Skin of body (tissue), 2 donors: Measurements from ENCODE around the gene HDAC10. TPM values are rescaled to one million over a fixed set of nuclear protein-coding genes. Genes with fewer than 3 reads are reported as not detected.
A peak's percentile ranks its signal among the peaks of the same experiment; 100 is the strongest.

ENCODE experiments used
- DNase-seq: peaks from one replicate; lab custom pipeline; 2025; lab: John Stamatoyannopoulos, UW
- total RNA-seq: library from RNA; depleted of rRNA; stranded (reverse); fragments of >200 nt; gene quantifications from one replicate; pipeline ENCODE4 v1.2.3, GENCODE V29; 2014

Gene HDAC10
- total RNA-seq, 1 donor from 2014 or later, result 13.1 TPM

DNA sequence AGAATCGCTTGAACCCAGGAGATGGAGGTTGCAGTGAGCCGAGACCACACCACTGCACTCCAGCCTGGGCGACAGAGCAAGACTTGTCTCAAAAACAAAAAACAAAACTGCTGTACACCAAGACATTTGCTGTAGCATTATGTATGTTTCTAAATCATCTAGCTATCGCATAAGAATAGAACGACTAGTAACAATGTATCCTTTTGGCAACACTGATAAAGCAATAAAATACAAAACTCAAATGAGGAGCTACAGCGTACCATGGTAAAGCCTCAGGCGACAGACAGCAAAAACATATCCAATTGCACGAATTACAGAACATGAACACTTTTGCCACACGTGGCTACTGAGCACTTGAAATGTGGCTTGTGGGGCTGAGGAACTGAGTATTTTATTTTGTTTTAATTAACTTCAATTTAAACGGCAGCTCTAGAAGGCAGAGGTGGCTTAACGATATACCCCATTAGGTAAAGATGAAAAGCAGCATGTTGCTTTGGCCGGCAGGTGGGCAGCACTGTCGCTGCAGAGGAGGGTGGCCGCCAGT lies 8.6 kb downstream of the HDAC10 start:
- DNase-seq, result no peak

DNA sequence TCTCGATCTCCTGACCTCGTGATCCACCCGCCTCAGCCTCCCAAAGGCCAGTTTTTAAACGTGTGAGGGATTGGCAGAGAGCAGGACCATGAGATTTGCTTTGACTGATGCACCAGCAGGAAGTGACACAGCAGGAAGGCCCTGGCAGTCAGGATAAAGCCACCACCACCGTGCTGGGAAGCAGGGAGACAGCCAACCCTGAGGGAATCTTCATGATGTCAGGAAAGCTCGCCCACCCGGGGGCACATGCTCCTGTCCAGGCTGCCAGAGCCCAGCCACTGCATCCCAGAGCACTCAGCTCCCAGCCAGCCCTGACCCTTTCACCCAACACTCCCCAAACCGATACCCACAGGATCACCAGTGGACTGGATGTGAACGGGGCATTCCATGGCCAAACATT lies 12.3 kb downstream of the HDAC10 start:
- DNase-seq, result no peak

DNA sequence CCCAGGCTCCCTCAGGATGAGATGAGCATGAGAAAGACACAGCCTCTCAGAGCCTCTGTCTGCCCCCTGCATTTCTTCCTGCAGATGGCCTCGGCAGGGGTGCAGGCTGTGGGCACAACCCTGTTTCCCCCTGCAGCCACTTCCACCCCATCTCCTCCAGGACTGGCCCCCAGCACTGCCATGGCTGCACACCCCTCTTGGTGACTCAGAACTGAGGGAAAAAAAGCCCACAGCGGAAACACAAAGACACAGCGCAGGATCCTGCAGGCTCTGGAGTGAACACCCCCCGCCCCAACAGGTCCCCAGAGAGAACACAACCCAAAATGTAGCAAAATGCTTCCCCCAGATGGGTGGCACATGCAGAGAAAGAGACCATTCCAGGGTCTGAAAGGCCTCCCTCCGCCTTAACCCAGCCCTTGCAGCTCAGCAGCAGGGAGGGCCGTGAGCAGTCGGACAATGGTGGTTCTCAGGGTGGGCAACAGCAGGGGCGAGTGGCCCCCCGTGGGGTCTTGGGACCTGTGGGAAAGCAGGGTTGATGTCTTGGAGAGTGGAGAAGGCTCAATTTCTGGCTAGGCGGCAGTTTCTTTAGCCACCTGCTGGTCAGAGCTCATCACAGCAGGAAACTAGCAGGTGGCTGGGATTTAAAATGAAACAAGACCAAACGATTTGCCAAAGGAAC lies 14.2 kb downstream of the HDAC10 start:
- no peak for DNase-seq

DNA sequence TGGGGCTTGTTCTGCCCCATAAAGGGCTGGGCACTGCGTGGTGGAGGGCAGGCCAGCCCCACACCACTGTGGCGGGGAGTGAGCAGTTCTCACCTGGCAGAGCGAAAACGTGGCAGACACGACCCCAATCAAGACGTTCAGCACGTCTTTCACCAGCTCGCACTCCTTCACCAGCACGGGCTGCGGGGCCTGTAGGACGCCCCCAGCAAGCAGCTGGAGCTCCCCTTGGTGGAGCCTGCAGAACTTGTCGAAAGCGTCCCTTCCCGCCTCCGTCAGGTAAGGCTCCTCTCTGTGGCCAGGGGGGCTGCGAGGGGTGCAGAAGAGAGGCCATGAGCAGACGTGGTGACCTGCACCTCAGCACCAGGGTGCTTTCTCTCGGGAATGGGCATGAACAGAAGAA lies 17.8 kb downstream of the HDAC10 start:
- DNase-seq, result no peak

DNA sequence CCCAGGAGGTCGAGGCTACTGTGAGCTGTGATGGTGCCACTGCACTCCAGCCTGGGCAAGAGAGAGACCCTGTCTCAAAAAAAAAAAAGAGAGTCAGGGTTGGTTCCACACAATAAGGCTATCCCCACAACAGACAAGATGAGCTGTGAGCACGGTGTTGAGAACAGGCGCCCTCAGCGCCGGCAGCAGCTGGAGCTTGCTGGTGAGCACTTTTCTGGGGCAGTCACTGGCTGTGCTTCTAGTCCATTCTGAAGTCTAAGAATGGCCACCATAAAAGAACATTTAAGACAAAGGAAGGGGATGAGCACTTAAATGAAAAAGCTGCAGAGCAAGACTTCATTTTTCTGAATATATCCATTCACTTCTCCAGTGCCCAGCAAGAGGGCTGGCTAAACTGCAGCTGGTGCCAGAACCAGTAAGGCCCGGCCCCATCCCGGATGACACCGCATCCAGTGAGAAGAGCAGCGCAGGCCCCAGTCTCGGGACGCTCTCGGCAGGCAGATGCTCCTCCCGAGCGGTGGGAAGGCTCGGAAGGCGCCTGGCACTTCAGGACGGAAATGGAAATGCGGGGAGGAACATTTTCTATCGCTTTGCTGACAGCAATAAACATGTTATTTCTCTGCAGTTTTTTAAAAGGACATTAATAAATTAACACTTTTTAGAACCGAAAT lies 18.4 kb downstream of the HDAC10 start:
- DNase-seq, result no peak

DNA sequence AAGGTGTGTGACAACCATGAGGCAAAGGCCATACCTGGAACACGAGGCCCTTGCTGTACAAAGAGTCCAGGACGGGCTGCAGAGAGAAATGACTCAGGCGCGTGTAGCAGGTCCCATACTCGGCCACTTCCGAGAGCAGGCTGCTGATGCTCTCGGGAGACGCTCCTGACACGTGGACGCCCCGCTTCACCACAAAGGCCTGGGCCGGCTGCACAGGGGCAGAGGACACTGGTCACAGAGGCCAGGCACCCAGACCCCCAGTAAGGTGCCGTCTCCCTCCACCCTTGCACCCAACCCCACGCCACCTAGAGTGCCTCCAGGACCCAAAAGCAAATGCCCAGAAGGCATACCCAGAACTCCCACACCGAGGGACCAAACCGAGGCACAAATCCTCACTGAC lies 21.7 kb downstream of the HDAC10 start:
- DNase-seq, result no peak

DNA sequence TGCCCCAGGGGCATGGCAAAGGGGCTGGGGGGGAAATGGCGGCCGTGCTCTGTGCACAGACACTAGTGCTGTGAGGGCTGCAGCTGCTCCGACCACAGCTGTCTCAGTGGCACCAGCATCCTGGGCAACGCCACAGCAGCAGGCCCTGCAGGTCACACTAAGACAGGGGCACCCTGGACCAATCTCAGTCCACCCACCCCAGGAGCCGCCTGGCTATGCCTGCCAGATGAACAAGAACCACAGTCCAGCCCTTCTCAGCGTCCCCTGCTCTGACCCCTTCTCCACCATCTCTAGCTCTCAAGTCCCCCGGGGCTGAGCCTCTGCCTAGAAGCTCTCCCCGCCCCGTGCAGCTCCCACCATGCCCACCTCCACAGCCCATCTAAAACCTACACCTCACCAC lies 22.7 kb downstream of the HDAC10 start:
- DNase-seq, result no peak

DNA sequence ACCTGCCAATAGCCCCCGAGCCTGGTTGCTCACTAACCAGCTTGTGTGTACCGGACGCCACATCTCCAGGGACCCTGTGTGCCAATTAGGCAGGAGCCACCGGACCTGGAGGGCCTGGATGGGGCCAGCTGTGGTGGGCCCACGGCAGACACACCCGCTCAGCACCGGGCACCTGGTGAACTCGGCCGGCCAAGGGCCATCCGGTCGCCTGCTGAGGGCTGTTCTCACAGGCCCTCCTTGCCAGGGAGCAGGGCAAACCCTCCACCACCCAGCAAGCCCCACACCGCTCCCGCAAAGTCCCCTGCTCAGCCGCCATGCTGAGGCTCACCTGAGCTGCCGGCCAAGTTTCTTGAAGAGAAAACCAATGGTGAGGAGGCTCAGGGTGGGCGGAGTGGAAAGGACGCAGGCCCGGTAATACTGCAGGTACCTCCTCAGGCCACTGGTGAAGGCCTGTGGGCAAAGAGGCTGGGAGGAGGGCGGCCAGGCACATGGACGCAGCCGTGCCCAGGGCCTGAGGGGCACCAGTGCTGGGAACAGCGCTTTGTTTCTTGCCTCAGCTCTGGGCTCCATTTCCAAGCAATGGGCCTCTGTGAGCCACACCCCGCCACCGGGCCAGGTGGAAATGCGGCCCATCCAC lies 23.4 kb downstream of the HDAC10 start:
- DNase-seq, result no peak

DNA sequence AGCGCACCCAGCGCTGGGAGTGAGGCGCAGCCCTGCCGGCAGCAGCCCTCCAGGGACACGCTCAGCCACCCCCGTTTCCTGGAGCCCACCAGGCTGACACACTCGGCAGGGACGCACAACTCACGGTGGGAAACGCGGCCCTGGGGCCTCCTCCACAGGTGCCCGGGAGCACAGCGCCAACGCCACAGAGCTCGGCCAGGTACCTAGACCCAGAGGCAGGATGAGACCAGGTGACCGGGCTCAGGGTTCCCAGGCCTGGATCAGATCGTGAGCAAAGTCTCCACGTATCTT lies 24.2 kb downstream of the HDAC10 start:
- DNase-seq, result no peak

DNA sequence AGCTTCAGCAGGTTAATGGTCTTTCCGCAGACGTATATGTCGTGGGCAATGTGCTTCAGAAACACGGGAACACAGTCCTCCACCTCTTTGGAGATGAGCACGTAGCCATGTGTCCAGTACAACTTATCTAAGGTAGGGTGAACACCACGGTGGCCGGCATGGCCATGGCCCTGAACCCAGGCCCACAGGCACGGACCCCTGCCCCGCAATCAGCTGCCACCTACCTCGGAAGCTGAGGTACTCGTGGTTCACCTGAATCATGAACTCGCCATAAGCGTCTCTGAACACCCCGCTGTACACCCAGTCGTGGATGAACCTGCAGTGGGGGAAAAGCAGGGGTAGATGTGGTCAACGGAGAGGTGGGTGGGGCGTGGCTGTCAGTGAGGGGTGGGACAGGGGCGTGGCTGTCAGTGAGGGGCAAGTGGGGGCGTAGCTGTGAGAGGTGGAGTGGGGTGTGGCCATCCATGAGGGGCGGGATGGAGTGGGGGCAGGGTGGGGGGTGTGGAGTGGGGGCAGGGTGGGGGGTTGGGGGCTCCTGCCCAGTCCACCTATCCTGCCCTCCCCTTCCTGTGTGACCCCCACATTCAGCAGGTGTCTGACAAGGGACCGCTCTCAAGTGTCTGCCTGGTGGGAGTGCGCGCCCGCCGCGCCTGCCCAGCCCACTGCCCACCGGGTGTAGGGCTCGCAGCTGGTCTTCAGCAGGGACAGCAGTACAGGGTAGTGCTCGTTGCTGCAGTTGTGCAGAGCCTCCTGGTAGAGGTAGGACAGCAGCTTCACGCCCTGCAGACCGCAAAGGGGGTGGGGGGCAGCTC lies 24.8 kb downstream of the HDAC10 start:
- DNase-seq, result no peak

DNA sequence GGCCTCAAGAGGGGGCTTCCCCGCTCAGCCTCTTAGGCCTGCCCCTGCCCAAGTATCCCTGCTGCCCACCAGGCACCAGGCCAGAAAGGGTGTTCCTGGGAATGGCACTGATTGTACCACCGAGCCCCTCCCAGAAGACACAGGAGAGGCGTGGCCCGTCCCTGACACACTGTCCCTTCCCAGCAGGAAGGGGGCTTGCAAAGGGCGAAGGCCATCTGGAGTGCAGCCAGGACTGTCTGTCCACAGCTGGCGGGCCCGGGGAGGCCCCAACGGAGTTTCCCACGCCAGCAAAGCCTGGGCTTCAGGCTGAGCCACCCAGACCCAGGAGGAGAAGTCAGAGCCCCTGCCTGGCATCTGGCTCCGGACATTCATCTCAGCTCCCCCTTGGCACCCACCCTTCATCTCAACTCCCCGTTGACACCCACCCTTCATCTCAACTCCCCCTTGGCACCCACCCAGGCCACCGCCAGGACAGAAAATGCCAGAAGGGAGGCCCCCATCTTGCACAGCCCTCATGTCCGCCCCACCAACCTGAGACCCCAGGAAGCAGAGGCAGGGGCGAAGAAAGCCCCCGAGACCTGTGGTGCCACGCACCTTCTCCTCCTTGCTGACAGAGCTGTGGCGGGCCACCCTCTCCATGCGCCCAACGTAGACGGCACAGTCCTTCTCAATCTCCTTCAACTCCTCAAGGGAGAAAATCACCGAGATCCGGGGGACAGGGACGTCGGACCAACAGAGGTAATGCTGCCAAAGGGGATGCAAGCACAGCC lies 25.7 kb downstream of the HDAC10 start:
- no peak for DNase-seq

DNA sequence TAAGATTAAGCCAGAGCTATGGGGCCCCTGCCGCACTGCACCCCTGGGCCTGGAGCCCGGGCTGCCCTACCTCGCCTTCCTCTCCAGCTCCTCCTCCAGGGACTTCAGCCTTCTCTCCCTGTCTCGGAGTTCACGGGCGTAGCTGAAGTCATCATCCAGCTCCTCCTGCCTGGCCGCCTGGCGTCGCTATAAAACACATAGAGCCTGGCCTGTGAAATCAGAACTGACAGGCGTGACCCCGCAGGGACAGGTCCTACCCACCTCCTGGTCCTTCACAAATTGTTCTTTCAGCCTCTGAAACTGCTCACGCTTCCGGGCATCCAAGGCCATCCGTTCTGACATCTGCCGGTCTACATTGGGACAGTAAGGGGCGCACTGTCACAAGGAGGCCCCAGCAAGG lies 27.0 kb downstream of the HDAC10 start:
- DNase-seq, result no peak

DNA sequence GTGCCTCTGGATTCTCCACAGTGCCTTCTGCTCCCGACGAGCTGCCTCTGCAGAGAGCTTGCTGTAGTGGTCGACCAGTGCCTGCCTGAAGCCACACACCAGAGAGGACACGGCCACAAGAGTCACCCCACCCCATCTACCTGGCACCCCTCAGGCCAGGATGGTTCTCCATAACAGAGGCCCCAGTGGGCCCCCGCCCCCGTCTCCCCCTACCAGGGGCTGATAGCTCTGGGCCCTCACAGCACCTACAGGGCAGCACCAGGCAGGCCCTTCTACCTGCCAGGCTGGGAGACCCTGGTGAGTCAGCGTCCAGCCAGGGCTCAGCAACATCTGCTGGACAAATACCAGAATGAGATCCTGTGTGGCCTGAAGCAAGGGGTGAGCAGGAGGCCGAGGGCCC lies 28.6 kb downstream of the HDAC10 start:
- no peak for DNase-seq

DNA sequence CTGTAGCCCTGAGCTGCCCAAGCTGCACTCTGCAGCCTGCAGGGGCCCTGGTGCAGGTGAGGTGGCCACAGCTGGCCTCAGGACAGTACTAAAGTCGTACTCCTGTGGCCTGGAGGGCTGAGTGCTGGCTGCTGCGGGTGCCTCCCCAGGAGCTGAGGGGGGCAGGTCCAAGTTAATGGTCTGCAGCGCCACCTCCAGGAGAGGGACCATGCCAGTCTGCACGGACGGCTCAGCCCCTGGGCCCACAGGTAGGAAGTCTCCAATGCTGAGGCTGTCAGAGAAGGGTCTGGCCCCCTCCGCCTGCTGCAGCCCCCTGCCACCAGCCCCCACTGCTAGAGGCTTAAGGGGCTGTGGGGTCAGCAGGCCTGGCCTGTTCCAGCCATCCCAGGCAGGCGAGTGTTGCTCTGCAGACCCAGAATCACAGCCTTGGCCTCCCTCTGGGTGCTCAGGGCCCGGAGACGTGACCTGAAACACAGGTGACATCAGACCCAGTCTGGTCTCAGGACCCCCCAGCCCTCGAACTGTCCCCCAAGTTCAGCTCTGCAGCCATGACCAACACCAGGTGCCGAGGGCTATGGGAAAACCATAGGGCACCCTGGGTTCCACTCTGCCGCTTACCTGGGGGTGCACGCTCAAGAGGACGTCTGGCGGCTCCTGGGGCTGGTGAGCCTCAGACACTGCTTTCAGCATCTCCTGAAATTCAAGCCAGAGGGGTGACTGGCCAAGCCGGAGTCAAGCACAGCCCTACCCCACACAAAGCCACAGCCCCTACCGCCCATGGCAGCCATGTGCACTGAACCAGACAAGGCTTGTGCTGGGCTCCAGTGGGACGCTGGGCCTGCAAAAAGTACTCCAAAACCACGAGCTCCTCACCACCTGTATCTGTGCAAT lies 29.4 kb downstream of the HDAC10 start:
- no peak for DNase-seq

DNA sequence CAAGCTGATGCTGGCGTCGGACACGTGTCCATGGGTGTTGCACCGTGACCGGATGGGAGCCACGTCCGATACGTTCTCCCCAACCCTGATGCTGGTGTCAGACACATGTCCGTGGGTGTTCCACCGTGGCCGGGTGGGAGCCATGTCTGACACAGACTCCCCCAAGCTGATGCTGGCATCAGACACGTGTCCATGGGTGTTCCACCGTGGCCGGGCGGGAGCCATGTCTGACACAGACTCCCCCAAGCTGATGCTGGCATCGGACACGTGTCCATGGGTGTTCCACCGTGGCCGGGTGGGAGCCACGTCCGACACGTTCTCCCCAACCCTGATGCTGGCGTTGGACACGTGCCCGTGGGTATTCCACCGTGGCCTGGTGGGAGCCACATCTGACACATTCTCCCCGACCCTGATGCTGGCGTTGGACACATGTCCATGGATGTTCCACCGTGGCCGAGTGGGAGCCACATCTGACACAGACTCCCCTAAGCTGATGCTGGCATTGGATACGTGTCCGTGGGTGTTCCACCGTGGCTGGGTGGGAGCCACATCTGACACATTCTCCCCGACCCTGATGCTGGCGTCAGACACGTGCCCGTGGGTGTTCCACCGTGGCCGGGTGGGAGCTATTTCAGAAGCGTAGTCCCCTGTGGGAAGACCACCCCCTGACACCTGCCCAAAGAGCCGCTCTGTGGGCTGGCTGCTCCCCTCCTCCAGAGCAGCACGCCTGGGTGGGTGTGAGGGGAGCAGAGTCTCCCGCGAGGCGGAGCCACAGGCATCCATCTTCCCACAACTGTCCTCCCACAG lies 30.3 kb downstream of the HDAC10 start:
- DNase-seq, result no peak

DNA sequence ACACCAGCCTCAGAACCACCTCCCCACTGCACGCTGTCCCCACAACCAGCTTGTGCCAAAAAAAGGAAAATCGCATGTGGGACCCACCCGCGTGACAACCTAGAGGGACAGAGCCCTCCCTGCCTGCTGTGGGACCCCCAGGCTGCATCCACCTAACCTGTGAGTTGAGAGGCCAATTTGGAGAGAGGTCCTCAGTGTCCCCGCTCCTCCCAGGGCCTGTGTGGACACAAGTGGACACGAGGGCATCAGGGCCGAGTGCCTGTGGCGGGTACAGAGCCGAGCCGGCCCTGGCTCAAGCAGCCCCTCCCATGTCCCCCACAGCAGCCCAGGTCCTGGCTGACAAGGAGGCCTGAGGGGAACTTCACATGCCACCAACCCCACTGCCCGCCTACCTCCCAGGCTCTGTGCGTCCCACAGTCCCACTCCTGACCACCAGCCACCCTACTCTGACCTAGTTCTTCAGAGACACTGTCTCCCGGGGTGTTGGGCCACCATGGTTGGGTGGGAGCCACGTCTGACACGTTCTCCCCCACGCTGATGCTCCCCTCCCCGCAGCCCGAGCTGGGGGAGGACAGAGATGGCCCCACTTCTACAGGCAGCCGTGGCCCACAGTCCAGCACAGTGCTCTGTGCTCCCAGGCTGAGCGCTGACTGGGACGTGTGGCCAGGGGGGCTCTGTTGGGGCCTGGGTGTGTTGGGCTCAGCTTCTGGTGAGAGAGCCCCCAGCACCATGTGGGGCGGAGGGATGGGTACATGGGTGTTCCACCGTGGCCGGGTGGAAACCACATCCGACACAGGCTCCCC lies 31.1 kb downstream of the HDAC10 start:
- DNase-seq, result no peak

DNA sequence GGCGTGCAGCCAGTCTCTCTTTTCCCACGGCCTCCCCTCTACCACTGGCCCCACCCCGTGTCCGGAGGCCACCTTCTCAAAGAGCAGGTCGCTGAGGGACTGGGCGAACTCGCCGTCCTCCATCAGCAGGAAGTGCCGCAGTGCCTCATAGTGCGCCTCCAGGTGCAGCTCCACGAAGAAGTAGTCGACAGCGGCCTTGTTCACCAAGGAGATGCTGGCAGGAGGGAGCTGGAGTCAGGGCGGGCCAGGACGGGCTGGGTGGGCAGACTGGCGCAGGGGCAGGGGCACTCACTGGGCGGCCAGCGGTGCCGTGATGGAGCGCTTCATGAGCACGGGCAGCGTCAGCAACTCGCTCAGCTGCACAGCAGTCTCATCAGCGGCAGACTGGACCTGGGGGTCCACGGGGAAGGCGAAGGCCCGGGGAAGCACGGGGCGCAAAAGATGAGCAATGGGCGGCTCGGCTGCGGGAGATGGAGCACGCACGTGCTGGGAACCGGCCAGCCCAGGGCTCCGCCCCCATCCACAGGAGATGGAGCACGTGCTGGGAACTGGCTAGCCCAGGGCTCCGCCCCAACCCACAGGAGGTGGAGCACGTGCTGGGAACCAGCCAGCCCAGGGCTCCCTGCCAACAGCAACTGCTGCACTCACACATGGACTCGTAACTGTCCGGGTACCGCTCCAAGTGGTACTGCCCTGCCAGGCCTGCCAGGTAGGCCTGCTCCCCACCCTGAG lies 31.9 kb downstream of the HDAC10 start:
- DNase-seq, result peak; percentile 19
